B cell (primary cell): ENCODE results near the gene EGLN1. TPM values are rescaled to one million over a fixed set of nuclear protein-coding genes. Genes with fewer than 3 reads are reported as not detected.

ENCODE experiments used
- ATAC-seq: fragments of 200-7000 bp; cut with Tn5 transposase; one replicate; pipeline ENCODE4 v1.10.0; 2021; ENCODE audit warnings: low read depth, mild to moderate bottlenecking, moderate number of reproducible peaks, moderate library complexity
- CTCF ChIA-PET: fragments of 350-600 bp; sonication (Branson Sonifier 250); formaldehyde crosslinking; loops from one replicate; lab custom pipeline; 2021; ENCODE audit warnings: antibody characterized with exemption, inconsistent platforms; lab: Charles Lee
- POLR2A ChIA-PET: fragments of 350-600 bp; sonication (Branson Sonifier 250); formaldehyde crosslinking; loops from one replicate; lab custom pipeline; 2021; ENCODE audit warnings: antibody characterized with exemption; lab: Charles Lee
- DNase-seq: peaks from one replicate; pipeline ENCODE4 v3.0.0; 2013
- H2AFZ ChIP-seq: 2 replicates; pipeline ENCODE4 v1.6.1; 2012; ENCODE audit warnings: mild to moderate bottlenecking, low read depth, low read length; ENCODE audit not compliant: insufficient read depth, poor library complexity, severe bottlenecking
- H3K27ac ChIP-seq, 2 donors: 1 replicate in 1 of 2; 2 replicates in 1 of 2; pipeline ENCODE4 v1.5.1; 2012 to 2013; ENCODE audit warnings: low read length in 2 of 2, mild to moderate bottlenecking in 2 of 2, moderate library complexity in 1 of 2
- H3K27me3 ChIP-seq, 4 experiments: fragments of 200-600 bp in 1 of 4; sonication (generic) in 1 of 4; replicated peaks in 1 of 4; 1 replicate in 2 of 4; 2 replicates in 2 of 4; pipeline versions ENCODE4 v1.6.1 to v1.7.0; 2013 to 2016; ENCODE audit warnings: low read length in 3 of 4, mild to moderate bottlenecking in 2 of 4, mixed read lengths in 1 of 4, moderate library complexity in 1 of 4; ENCODE audit not compliant: insufficient read depth in 4 of 4, control insufficient read depth in 3 of 4; ENCODE audit errors: control extremely low read depth in 1 of 4
- H3K36me3 ChIP-seq, 2 experiments: replicated peaks in 1 of 2; 1 replicate in 1 of 2; 2 replicates in 1 of 2; pipeline versions ENCODE4 v1.6.1 to v1.7.1; 2013; ENCODE audit warnings: low read length in 1 of 2; ENCODE audit not compliant: insufficient read depth in 2 of 2, control insufficient read depth in 1 of 2; ENCODE audit errors: control extremely low read depth in 1 of 2, extremely low read depth in 1 of 2
- H3K4me1 ChIP-seq, 2 donors: fragments of 200-600 bp in 1 of 2; sonication (generic) in 1 of 2; 1 replicate in 1 of 2; 2 replicates in 1 of 2; pipeline versions ENCODE4 v1.5.1 to v1.6.1; 2013 to 2017; ENCODE audit warnings: low read length in 2 of 2; ENCODE audit not compliant: control insufficient read depth in 2 of 2, insufficient read depth in 2 of 2
- H3K4me2 ChIP-seq: replicated peaks from 2 replicates; pipeline ENCODE3; 2012; ENCODE audit warnings: mild to moderate bottlenecking, low read depth, low read length; ENCODE audit not compliant: poor library complexity, severe bottlenecking
- H3K4me3 ChIP-seq, 5 experiments: fragments of 200-600 bp in 1 of 5; sonication (generic) in 1 of 5; 1 replicate in 3 of 5; 2 replicates in 2 of 5; pipeline versions ENCODE4 v1.5.1 to v1.7.0; 2011 to 2016; ENCODE audit warnings: low read length in 4 of 5, mild to moderate bottlenecking in 4 of 5, low read depth in 2 of 5, control low read depth in 1 of 5, moderate library complexity in 1 of 5; ENCODE audit not compliant: insufficient read depth in 1 of 5; ENCODE audit errors: control extremely low read depth in 1 of 5, extremely low read depth in 1 of 5
- H3K79me2 ChIP-seq: fragments of 200-600 bp; sonication (generic); one replicate; pipeline ENCODE4 v1.6.0; 2016; ENCODE audit warnings: low read length; ENCODE audit not compliant: control insufficient read depth, insufficient read depth
- H3K9ac ChIP-seq: fragments of 200-600 bp; sonication (generic); 2 replicates; pipeline ENCODE4 v1.6.1; 2017; ENCODE audit warnings: mild to moderate bottlenecking, low read length, moderate library complexity
- H3K9me3 ChIP-seq, 3 donors: one replicate each; pipeline versions ENCODE4 v1.6.1 to v1.7.1; 2013; ENCODE audit warnings: low read length in 2 of 3; ENCODE audit not compliant: control insufficient read depth in 2 of 3, insufficient read depth in 1 of 3; ENCODE audit errors: control extremely low read depth in 1 of 3
- H4K20me1 ChIP-seq: 2 replicates; pipeline ENCODE4 v1.6.0; 2012; ENCODE audit warnings: mild to moderate bottlenecking, low read length; ENCODE audit not compliant: insufficient read depth, control insufficient read depth, poor library complexity, severe bottlenecking
- H3K27ac Mint-ChIP-seq: one replicate; pipeline ENCODE4 v1.8.0; 2021; ENCODE audit warnings: mixed read lengths
- H3K27me3 Mint-ChIP-seq: one replicate; pipeline ENCODE4 v1.8.0; 2021; ENCODE audit warnings: mixed read lengths
- H3K4me1 Mint-ChIP-seq: one replicate; pipeline ENCODE4 v1.8.0; 2021; ENCODE audit warnings: mixed read lengths
- H3K4me3 Mint-ChIP-seq: one replicate; pipeline ENCODE4 v1.8.0; 2021; ENCODE audit warnings: mixed read lengths
- H3K9me3 Mint-ChIP-seq: one replicate; pipeline ENCODE4 v1.8.0; 2022; ENCODE audit warnings: mixed read lengths; ENCODE audit not compliant: insufficient read depth
- EZH2 ChIP-seq: IDR thresholded peaks from 2 replicates; pipeline ENCODE4 v1.6.1; 2012; ENCODE audit warnings: borderline replicate concordance, low read depth, mild to moderate bottlenecking, moderate library complexity, low read length; ENCODE audit not compliant: insufficient read depth, poor library complexity, severe bottlenecking
- WGBS: methylation state at CpG from one replicate; pipeline ENCODE4 v1.1.5; 2013; ENCODE audit warnings: missing lambda C conversion rate; ENCODE audit not compliant: insufficient coverage; 5-methylcytosine and 5-hydroxymethylcytosine counted together
- intact Hi-C: fragments of 100-400 bp; cut with micrococcal nuclease; formaldehyde crosslinking; loops from one replicate; pipeline ENCODE4 v1.10.0; 2022
- polyA plus RNA-seq: library from polyadenylated mRNA; depleted of rRNA; stranded (reverse); fragments of >200 nt; gene quantifications from 2 replicates; pipeline ENCODE4 v1.2.3, GENCODE V29; 2012
- total RNA-seq, 2 donors: library from RNA; stranded (reverse); fragments of 120-200 nt in 1 of 2; gene quantifications; 1 replicate in 1 of 2; 2 replicates in 1 of 2; pipeline versions ENCODE4 v1.2.3 to v1.2.4, GENCODE V29; 2013 to 2022
- TF ChIP-seq, protein P1 (sequence below): fragments of 200-600 bp; IDR thresholded peaks from one replicate; pipeline ENCODE4 v1.8.0; 2022; ENCODE audit warnings: antibody characterized with exemption, mild to moderate bottlenecking

The EGLN1 gene
- total and polyA plus RNA-seq, 2 donors (not counting 1 experiment from before 2014, with no cell fraction given), result 7.5 to 18.5 TPM

- TF ChIP-seq, protein P1, sequence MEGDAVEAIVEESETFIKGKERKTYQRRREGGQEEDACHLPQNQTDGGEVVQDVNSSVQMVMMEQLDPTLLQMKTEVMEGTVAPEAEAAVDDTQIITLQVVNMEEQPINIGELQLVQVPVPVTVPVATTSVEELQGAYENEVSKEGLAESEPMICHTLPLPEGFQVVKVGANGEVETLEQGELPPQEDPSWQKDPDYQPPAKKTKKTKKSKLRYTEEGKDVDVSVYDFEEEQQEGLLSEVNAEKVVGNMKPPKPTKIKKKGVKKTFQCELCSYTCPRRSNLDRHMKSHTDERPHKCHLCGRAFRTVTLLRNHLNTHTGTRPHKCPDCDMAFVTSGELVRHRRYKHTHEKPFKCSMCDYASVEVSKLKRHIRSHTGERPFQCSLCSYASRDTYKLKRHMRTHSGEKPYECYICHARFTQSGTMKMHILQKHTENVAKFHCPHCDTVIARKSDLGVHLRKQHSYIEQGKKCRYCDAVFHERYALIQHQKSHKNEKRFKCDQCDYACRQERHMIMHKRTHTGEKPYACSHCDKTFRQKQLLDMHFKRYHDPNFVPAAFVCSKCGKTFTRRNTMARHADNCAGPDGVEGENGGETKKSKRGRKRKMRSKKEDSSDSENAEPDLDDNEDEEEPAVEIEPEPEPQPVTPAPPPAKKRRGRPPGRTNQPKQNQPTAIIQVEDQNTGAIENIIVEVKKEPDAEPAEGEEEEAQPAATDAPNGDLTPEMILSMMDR, result no peak
- TF ChIP-seq EZH2, result no peak
- Mint-ChIP-seq H3K27ac (no peak overlapping the region), H3K4me1 (no peaks in the 10 kb centered on the region), H3K4me3 (no peak overlapping the region), H3K27me3 (no peaks in the 10 kb centered on the region), H3K9me3 (no peaks in the 10 kb centered on the region)
- Histone ChIP-seq H3K9me3 (no peaks in the 10 kb centered on the region), H3K27me3 (no peaks in the 10 kb centered on the region), H3K4me1 (no peaks in the 10 kb centered on the region), H4K20me1 (peaks cover 2% of the 10 kb centered on the region), H3K4me2 (no peak overlapping the region), H3K27ac (no peak overlapping the region), H3K79me2 (peaks cover 18% of the 10 kb centered on the region), H3K36me3 (peaks cover 0 to 63% of the 10 kb centered on the region in 2 experiments), H2AFZ (no peak overlapping the region), H3K4me3 (no peak overlapping the region), H3K9ac (no peak overlapping the region)
- ChIA-PET POLR2A (no interaction called here), CTCF (interaction anchor here (1.5 to 1.9 kb wide), 2 partner anchors 9 to 242 kb away, joined by 4 to 6 read pairs; no protein-coding TSS in a partner anchor)
- intact Hi-C loops, result no loop called here
- 100% methylated on average over 3 of the region's 4 CpGs for WGBS
- ATAC-seq (no peak), DNase-seq (no peak)
Measured at GRCh38 chr1:231348442-231348841, 73.6 kb downstream of the EGLN1 start.

GRCh38 chr1:231347961-231348360, 74.1 kb downstream of the EGLN1 start:
- Histone ChIP-seq H3K36me3 (peaks cover 0 to 63% of the 10 kb centered on the region in 2 experiments), H3K79me2 (peaks cover 21% of the 10 kb centered on the region), H3K27me3 (no peaks in the 10 kb centered on the region), H3K4me3 (no peak overlapping the region), H3K27ac (no peak overlapping the region), H3K4me1 (no peaks in the 10 kb centered on the region), H4K20me1 (peaks cover 7% of the 10 kb centered on the region), H3K4me2 (no peak overlapping the region), H2AFZ (no peak overlapping the region), H3K9me3 (no peaks in the 10 kb centered on the region), H3K9ac (no peak overlapping the region)
- intact Hi-C loops, result no loop called here
- WGBS, result 100% methylated on average over 2 of the region's 4 CpGs
- Mint-ChIP-seq H3K4me1 (no peaks in the 10 kb centered on the region), H3K4me3 (no peak overlapping the region), H3K27me3 (no peaks in the 10 kb centered on the region), H3K9me3 (no peaks in the 10 kb centered on the region), H3K27ac (no peak overlapping the region)
- POLR2A ChIA-PET, result no interaction called here
- CTCF ChIA-PET, result no interaction called here
- no peak for DNase-seq
- no peak for ATAC-seq
- no peak for TF ChIP-seq EZH2
